ENCODE measurements around the gene RPS8.
"Not testable (repeated sequence)": the region's sequence is repeated elsewhere in the genome, so short reads cannot be mapped to it uniquely, and the experiment has no call there.

RPS8 gene

DNA sequence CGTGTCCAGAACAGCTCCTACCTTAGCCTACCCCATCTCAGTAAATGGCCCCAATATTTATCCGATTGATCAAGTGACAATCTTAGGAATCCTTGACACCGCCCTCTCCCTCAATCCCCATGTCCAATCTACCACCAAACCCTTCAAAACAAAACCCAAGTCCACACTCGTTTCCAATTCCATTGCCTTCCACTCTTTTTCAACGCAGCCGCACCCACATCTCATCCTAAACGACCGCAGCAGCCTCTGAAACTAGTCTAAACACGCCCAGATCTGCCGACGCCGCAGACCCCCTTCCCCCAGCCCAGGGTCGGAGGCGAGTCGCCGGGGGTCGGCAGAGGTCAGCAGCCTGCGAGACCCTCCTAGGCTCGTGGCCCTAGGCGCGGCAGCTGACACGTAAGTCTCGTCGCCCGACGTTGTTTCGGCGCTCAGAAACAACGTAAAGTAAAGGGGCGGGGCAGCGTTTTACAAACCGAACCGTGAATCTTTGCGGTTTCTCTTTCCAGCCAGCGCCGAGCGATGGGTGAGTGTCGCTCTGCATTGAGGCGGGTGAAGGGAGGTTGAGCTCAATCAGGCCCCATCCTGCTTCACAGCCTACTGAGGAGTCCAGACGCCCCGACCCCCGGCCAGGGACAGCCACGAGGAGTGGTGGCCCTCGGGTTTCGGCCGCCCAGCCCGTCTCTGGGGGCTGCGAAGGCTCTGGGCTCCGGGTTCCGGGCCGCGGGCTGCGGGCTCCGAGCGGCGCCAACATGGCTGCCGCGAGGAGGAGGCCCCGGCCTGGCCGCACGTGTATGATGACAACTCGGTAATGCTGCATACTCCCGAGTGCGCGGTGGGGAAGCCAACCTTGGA lies at the start of gene RPS8:
Gene RPS8 (plus strand): TSS at position 463 of the 852 bp plus-strand sequence. CDS start 57 bp downstream, at position 520.
- H3K36me3 Mint-ChIP-seq (ENCODE audit: low read depth), result peaks cover 36% of the 10 kb centered on the region
- peak within 1 kb of the TSS; percentile 90 for H3K4me3 Mint-ChIP-seq
- H3K9me3 Mint-ChIP-seq, result no peaks in the 10 kb centered on the region
- no peaks in the 10 kb centered on the region for H3K27me3 Mint-ChIP-seq (ENCODE audit: low read depth)
- H3K4me1 Mint-ChIP-seq (ENCODE audit: low read depth), result peaks cover 30% of the 10 kb centered on the region
- peak within 1 kb of the TSS; percentile 94 for H3K27ac Mint-ChIP-seq

DNA sequence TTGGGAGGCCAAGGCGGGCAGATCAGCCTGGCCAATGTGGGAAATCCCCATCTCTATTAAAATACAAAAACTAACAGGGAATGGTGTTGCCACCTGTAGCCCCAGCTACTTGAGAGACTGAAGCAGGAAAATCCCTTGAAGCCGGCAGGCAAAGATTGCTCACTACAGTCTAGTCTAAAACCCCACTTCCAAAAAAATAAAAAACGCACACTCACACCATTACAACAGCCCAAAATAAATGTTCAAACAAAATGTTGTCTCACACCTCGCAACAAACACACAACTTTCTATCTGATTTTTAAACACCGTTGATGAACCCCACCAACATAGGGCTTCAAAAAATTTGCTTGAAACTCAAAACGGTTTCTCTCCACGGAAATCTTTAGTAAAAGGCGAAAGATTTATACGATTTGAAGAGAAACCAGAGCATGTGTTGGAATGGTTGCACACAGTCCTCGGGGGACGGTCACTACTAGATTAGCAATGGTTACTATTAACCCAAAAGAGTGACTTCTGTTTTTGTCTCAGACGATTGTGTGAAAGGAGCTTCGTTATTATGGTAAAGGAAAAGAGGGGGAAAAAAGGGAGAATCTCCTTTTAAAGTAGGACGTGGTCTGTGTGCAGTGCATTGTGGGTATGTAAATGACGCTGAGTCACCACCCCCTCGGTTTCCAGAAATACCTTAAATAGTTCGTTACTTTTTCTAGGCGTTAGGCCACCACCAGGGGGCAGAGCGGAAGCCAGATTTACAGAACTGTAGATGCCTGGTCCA lies 44.4 kb upstream of the RPS8 start, which contains the start of gene RNU5D-1:
Gene RNU5D-1 (minus strand): TSS at position 430 of the 772 bp plus-strand sequence.
- Mint-ChIP-seq H3K4me3 (peak within 1 kb of the TSS; percentile 79), H3K9me3 (no peaks in the 10 kb centered on the region)

DNA sequence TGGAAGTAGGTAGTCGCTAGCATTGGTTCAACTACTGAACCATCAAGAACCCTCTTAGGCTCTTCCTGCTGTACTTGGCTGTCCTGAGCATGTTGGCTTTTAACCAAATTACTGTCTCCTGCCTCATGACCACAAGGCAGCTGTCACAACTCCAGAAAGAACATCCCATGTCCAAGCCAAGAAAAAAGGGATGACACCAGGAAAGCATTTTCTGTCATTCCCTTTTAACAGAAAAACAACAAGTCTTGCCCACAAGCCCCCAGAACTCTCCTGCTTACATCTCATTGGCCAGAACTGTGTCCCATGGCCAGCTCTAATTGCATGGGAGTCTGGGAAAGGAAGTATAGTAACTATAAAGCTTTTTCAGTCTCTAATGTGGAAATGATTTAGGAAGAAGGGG lies 42.0 kb upstream of the RPS8 start:
- H3K4me1 Mint-ChIP-seq (ENCODE audit: low read depth), result peaks cover 16% of the 10 kb centered on the region
- no peaks in the 10 kb centered on the region for H3K36me3 Mint-ChIP-seq (ENCODE audit: low read depth)
- H3K27ac Mint-ChIP-seq, result no peak overlapping the region
- no peaks in the 10 kb centered on the region for H3K27me3 Mint-ChIP-seq (ENCODE audit: low read depth)
- H3K4me3 Mint-ChIP-seq, result no peak overlapping the region
- no peaks in the 10 kb centered on the region for H3K9me3 Mint-ChIP-seq

More for the DNA sequence above, 44.4 kb upstream of the RPS8 start, which contains the start of gene RNU5D-1:
- no peaks in the 10 kb centered on the region for H3K27me3 Mint-ChIP-seq (ENCODE audit: low read depth)
- H3K27ac Mint-ChIP-seq, result peak within 1 kb of the TSS; percentile 99
- no peaks in the 10 kb centered on the region for H3K36me3 Mint-ChIP-seq (ENCODE audit: low read depth)
- peaks cover 27% of the 10 kb centered on the region for H3K4me1 Mint-ChIP-seq (ENCODE audit: low read depth)

DNA sequence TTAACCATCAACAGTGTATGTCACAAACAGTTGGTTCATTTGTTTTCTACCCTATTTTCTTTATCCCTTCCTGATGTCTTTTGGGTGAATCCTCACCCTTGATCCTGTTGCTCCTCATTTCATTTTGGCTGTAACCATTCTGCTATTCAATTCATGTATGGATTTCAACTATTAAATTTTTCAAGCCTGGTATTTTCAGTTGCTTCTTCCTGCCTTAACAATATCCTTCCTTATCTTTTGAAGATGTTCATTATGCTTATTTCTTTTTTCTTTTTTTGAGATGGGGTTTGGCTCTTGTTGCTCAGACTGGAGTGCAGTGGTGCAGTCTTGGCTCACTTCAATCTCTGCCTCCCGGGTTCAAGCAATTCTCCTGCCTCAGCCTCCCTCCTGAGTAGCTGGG lies 41.6 kb upstream of the RPS8 start:
- H3K9me3 Mint-ChIP-seq, result no peaks in the 10 kb centered on the region
- H3K36me3 Mint-ChIP-seq (ENCODE audit: low read depth), result no peaks in the 10 kb centered on the region
- H3K4me1 Mint-ChIP-seq (ENCODE audit: low read depth), result peaks cover 16% of the 10 kb centered on the region
- H3K27ac Mint-ChIP-seq, result no peak overlapping the region
- H3K4me3 Mint-ChIP-seq, result no peak overlapping the region
- no peaks in the 10 kb centered on the region for H3K27me3 Mint-ChIP-seq (ENCODE audit: low read depth)

DNA sequence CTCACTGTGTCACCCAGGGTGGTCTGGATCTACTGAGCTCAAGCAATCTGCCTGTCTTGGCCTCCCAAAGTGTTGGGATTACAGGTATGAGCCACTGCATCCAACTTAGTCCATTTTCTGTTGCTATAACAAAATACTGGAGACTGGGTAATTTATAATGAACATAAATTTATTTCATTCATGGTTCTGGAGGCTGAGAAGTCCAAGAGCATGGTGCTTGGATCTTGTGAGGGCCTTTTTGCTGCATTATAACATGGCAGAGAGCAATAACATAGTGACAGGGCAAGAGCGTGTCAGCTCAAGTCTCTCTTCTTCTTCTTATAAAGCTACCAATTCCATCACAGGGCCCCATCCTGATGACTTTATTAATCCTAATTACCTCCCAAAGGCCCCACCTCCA lies 39.3 kb upstream of the RPS8 start:
- H3K9me3 Mint-ChIP-seq, result no peaks in the 10 kb centered on the region
- peaks cover 1% of the 10 kb centered on the region for H3K36me3 Mint-ChIP-seq (ENCODE audit: low read depth)
- no peaks in the 10 kb centered on the region for H3K27me3 Mint-ChIP-seq (ENCODE audit: low read depth)
- no peak overlapping the region for H3K4me3 Mint-ChIP-seq
- no peak overlapping the region for H3K27ac Mint-ChIP-seq
- H3K4me1 Mint-ChIP-seq (ENCODE audit: low read depth), result peaks cover 15% of the 10 kb centered on the region

DNA sequence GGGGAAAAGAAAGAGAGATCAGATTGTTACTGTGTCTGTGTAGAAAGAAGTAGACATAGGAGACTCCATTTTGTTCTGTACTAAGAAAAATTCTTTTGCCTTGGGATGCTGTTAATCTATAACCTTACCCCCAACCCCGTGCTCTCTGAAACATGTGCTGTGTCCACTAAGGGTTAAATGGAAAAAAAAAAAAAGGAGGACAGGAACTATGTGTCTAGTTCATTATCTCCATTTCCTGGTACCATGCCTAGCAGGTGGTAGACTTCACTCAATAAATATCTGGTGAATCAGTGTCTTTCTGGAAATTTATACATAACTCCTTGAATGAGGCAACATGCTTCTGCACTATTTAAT lies 36.4 kb upstream of the RPS8 start:
- not testable (repeated sequence) for H3K9me3 Mint-ChIP-seq; H3K27me3 Mint-ChIP-seq (ENCODE audit: low read depth)
- H3K4me1 Mint-ChIP-seq (ENCODE audit: low read depth), result peaks cover 22% of the 10 kb centered on the region
- H3K27ac Mint-ChIP-seq, result peak overlapping the region; percentile 83
- peak overlapping the region; percentile 89 for H3K4me3 Mint-ChIP-seq
- peaks cover 13% of the 10 kb centered on the region for H3K36me3 Mint-ChIP-seq (ENCODE audit: low read depth)

DNA sequence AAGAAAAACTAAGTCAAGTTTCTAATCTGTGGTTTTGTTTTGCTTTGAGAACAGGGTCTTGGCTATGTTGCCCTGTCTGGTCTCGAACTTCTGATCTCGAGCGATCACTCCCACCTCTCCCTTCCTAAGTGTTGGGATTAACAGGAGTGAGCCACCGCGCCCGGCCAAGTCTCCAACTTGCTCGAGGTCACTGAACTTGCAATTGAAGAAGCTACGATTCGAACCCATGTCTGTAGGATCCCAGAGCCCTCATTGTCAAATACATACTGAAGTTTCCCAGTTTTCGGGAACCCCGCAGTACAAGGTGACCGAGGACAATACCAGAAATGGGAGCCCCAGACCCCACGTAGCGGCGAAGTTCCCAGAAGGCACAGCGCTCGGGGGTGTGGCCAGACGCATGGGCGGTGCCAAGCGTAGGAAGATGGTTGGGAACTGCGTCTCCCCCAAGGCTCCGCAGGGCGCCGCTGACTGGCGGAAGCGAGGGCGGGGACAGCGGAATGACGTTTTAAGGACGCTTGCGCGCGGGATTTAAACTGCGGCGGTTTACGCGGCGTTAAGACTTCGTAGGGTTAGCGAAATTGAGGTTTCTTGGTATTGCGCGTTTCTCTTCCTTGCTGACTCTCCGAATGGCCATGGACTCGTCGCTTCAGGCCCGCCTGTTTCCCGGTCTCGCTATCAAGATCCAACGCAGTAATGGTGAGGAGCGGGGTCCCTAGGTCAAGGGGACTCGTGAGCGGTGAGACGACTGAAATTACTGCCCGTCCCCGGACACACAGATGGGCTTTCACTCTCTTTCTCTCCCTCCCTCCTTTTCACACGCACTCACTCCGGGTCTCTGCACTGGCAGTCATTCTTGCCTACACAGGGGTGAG lies 35.8 kb upstream of the RPS8 start, which contains the start of gene KIF2C:
Gene KIF2C (plus strand): TSS at position 531 of the 872 bp plus-strand sequence. CDS start 96 bp downstream, at position 627.
- Mint-ChIP-seq H3K27ac (peak within 1 kb of the TSS; percentile 83), H3K36me3 (ENCODE audit: low read depth) (peaks cover 13% of the 10 kb centered on the region), H3K9me3 (no peaks in the 10 kb centered on the region)

DNA sequence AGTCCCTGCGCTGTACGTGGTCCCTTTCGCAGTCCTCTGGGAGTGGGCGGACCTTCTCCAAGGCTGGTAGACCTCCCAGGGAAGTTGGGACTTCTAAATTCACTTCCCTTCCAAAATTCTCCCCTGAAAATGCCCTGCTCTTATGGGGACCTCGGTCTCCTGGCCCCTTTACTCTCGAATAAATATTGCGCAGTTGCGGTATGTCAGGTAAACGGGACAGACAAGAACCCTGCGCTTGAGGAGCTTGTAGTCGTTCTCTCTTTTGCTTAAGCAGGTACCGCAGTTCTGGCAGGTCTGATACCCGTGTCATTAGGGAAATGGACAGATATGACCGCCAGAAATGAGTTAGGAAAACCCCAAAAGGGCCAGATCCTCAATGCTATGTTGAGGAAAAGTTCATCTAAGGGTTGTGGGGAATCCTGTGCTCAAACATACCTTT lies 35.1 kb upstream of the RPS8 start:
- Mint-ChIP-seq H3K27me3 (ENCODE audit: low read depth) (no peaks in the 10 kb centered on the region), H3K4me1 (ENCODE audit: low read depth) (peaks cover 29% of the 10 kb centered on the region), H3K9me3 (no peaks in the 10 kb centered on the region), H3K4me3 (peak overlapping the region; percentile 89), H3K27ac (peak overlapping the region; percentile 83), H3K36me3 (ENCODE audit: low read depth) (peaks cover 14% of the 10 kb centered on the region)

More for the DNA sequence above, 35.8 kb upstream of the RPS8 start, which contains the start of gene KIF2C:
- Mint-ChIP-seq H3K4me3 (peak within 1 kb of the TSS; percentile 89), H3K4me1 (ENCODE audit: low read depth) (peaks cover 26% of the 10 kb centered on the region), H3K27me3 (ENCODE audit: low read depth) (no peaks in the 10 kb centered on the region)

DNA sequence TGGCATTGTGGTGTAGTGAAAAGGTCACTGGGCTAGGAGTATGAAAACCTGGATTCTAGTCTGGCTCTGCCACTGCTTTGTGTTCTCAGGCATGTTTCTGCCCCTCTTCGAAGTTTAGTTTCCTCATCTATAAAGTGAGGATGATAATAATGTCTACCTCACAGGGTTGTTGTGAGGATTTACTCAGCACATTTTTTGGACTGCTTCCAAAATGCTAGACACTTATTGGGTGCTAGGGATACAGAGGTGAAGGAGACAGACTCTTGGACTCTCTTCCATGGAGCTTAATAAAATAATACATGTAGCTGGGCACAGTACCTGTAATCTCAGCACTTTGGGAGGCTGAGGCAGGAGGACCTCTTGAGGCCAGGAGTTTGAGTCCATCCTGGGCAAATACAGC lies 32.1 kb upstream of the RPS8 start:
- H3K27ac Mint-ChIP-seq, result peak overlapping the region; percentile 80
- H3K4me3 Mint-ChIP-seq, result peak overlapping the region; percentile 67
- peaks cover 25% of the 10 kb centered on the region for H3K36me3 Mint-ChIP-seq (ENCODE audit: low read depth)
- no peaks in the 10 kb centered on the region for H3K27me3 Mint-ChIP-seq (ENCODE audit: low read depth)
- no peaks in the 10 kb centered on the region for H3K9me3 Mint-ChIP-seq
- peaks cover 38% of the 10 kb centered on the region for H3K4me1 Mint-ChIP-seq (ENCODE audit: low read depth)

DNA sequence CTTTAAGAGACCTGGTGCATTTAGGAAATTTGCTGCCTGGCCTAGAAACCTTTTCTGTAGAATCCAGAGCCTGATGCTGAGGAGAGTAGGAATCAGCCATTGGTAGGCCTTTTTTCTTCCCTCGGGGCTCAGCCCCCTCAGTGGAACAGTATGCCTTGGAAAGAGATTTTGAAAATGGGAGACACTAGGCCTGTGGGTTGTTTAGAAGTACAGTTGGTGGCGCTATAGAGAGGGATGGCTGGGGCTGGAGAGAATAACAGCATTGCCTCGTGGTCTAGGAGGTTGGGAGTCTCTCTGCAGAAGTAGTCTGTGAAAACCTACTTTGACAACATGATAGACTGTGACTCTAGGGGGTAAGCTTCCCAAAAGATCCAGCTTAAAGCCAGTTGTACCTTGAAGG lies 27.5 kb upstream of the RPS8 start:
- Mint-ChIP-seq H3K4me3 (no peak overlapping the region), H3K36me3 (ENCODE audit: low read depth) (peaks cover 31% of the 10 kb centered on the region), H3K27ac (peak overlapping the region; percentile 50), H3K27me3 (ENCODE audit: low read depth) (no peaks in the 10 kb centered on the region), H3K4me1 (ENCODE audit: low read depth) (peaks cover 26% of the 10 kb centered on the region), H3K9me3 (no peaks in the 10 kb centered on the region)

DNA sequence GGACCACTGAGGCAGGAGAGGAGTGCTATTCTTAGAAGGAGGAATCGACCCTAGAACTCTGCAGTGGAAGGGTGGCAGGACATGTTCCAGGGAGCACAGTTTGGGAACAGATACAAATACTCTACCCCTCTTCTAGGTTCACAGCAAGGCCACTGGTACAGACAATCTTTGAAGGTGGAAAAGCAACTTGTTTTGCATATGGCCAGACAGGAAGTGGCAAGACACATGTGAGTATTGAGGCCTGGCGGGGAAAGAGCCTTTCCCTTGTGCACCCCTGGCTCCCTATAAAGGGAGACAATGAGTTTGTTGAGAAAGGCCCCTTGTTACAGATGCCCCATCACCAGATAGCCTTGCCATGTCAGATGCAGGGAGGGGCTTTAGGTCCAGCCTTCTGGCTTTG lies 17.9 kb upstream of the RPS8 start:
- H3K27ac Mint-ChIP-seq, result no peak overlapping the region
- H3K4me3 Mint-ChIP-seq, result no peak overlapping the region
- peaks cover 4% of the 10 kb centered on the region for H3K4me1 Mint-ChIP-seq (ENCODE audit: low read depth)
- peaks cover 55% of the 10 kb centered on the region for H3K36me3 Mint-ChIP-seq (ENCODE audit: low read depth)
- no peaks in the 10 kb centered on the region for H3K27me3 Mint-ChIP-seq (ENCODE audit: low read depth)
- no peaks in the 10 kb centered on the region for H3K9me3 Mint-ChIP-seq

DNA sequence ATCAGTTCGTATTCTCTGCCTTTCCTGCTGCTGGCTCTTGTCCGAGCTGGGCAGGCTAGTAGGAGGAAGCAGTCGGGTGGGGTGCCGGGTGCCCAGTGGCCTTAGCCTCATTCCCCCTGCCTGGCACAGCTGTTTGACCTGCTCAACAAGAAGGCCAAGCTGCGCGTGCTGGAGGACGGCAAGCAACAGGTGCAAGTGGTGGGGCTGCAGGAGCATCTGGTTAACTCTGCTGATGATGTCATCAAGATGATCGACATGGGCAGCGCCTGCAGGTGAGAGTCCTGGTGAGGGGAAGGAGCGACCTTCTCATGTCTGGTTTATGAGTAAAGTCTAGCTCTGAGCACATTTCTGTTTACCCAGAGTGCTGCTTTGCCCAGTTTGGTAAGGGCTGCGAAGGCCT lies 16.3 kb upstream of the RPS8 start:
- H3K27me3 Mint-ChIP-seq (ENCODE audit: low read depth), result no peaks in the 10 kb centered on the region
- H3K4me1 Mint-ChIP-seq (ENCODE audit: low read depth), result peaks cover 4% of the 10 kb centered on the region
- H3K4me3 Mint-ChIP-seq, result no peak overlapping the region
- no peaks in the 10 kb centered on the region for H3K9me3 Mint-ChIP-seq
- H3K36me3 Mint-ChIP-seq (ENCODE audit: low read depth), result peaks cover 54% of the 10 kb centered on the region
- peak overlapping the region; percentile 19 for H3K27ac Mint-ChIP-seq

DNA sequence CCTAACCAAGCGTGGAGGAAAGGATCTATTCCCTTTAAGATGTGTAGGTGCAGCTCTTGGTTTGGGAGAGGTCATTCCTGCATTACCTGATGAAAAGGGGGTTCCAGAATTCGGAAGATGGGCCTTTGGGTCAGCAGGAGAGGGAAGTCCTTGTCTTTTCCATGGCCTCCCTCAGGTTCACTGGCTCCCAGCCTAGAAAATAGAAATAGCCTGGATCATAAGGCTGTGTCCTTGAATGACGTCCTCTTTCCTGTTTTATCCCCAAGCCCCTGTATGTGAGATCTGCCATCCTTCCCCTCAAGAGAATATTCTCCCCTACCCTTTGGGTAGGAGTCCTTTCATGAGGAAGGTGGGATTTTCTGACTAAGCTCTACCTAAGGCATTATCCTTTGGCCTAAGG lies 14.5 kb upstream of the RPS8 start:
- H3K27ac Mint-ChIP-seq, result no peak overlapping the region
- no peaks in the 10 kb centered on the region for H3K9me3 Mint-ChIP-seq
- no peaks in the 10 kb centered on the region for H3K27me3 Mint-ChIP-seq (ENCODE audit: low read depth)
- H3K4me3 Mint-ChIP-seq, result no peak overlapping the region
- H3K36me3 Mint-ChIP-seq (ENCODE audit: low read depth), result peaks cover 45% of the 10 kb centered on the region
- H3K4me1 Mint-ChIP-seq (ENCODE audit: low read depth), result peaks cover 4% of the 10 kb centered on the region

DNA sequence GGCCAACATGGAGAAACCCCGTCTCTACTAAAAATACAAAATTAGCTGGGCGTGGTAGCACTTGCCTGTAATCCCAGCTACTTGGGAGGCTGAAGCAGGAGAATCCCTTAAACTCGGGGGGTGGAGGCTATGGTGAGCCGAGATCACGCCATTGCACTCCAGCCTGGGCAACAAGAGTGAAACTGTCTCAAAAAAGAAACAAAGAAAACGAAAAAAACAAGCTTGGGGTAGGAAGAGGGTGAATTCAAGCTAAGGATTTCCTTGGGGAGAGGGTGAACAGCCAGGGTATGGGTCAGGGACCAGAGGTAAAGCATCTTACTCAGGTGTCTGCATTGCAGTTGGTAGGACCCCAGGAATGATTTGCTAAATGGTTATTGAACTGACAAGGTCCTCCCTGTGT lies 8.9 kb upstream of the RPS8 start:
- H3K4me3 Mint-ChIP-seq; H3K4me1 Mint-ChIP-seq (ENCODE audit: low read depth); H3K9me3 Mint-ChIP-seq; H3K27ac Mint-ChIP-seq; H3K27me3 Mint-ChIP-seq (ENCODE audit: low read depth): not testable (repeated sequence)
- H3K36me3 Mint-ChIP-seq (ENCODE audit: low read depth), result peaks cover 21% of the 10 kb centered on the region
